Left lung (tissue), 10 donors: ENCODE results near the gene LCE1A. TPM values are rescaled to one million over a fixed set of nuclear protein-coding genes. Genes with fewer than 3 reads are reported as not detected.
A peak's percentile ranks its signal among the peaks of the same experiment; 100 is the strongest.

Experiments used
- ATAC-seq: fragments of 200-7000 bp; cut with Tn5 transposase; one replicate; pipeline ENCODE4 v1.9.1; 2020; ENCODE audit warnings: moderate library complexity
- DNase-seq, 4 donors: peaks; one replicate each; pipeline ENCODE4 v3.0.0-alpha.2; 2013 to 2020
- H3K27ac ChIP-seq, 2 donors: fragments of 200-600 bp; sonication (generic) in 1 of 2; one replicate each; pipeline versions ENCODE4 v1.5.0 to v1.8.0; 2020 to 2021
- H3K27me3 ChIP-seq, 2 donors: fragments of 200-600 bp; sonication (generic) in 1 of 2; one replicate each; pipeline versions ENCODE4 v1.5.0 to v1.8.0; 2020 to 2021
- H3K36me3 ChIP-seq, 2 donors: fragments of 200-600 bp; sonication (generic) in 1 of 2; one replicate each; pipeline versions ENCODE4 v1.5.0 to v1.8.0; 2020 to 2021
- H3K4me1 ChIP-seq, 2 donors: fragments of 200-600 bp; one replicate each; pipeline ENCODE4 v1.8.0; 2021
- H3K4me3 ChIP-seq, 2 donors: fragments of 200-600 bp; sonication (generic) in 1 of 2; one replicate each; pipeline versions ENCODE4 v1.5.0 to v1.8.0; 2020 to 2021; ENCODE audit warnings: mild to moderate bottlenecking in 1 of 2
- H3K9me3 ChIP-seq, 2 donors: fragments of 200-600 bp; sonication (generic) in 1 of 2; one replicate each; pipeline versions ENCODE4 v1.5.0 to v1.8.0; 2020 to 2021
- CTCF ChIP-seq, 2 donors: fragments of 200-600 bp; sonication (generic) in 1 of 2; IDR thresholded peaks; one replicate each; pipeline versions ENCODE4 v1.5.0 to v1.8.0; 2021; ENCODE audit warnings: antibody characterized with exemption in 2 of 2
- intact Hi-C, 2 donors: fragments of 100-400 bp; cut with DNase I; formaldehyde crosslinking; loops; one replicate each; pipeline versions ENCODE4 v1.11.2 to v1.14.2; 2022
- polyA plus RNA-seq, 6 donors: library from polyadenylated mRNA; unstranded; fragments of 120-200 nt; gene quantifications; one replicate each; pipeline ENCODE4 v1.2.1, GENCODE V29; 2013; ENCODE audit not compliant: insufficient read length in 6 of 6
- total RNA-seq, 2 donors: library from RNA; stranded (reverse); fragmentation: NEBNext Ultra II Directional; extraction: Animal tissue kit (Norgen Biotek cat#: 25700); gene quantifications; one replicate each; pipeline ENCODE4 v1.2.1, GENCODE V29; 2021
- donor health status: DM: no; HTN: yes; CAD: no.
- donor health status: DM: no; HTN: no; CAD: no.

The LCE1A gene
- total and polyA plus RNA-seq, 8 donors = not detected

- DNase-seq (no peak), ATAC-seq (no peak)
- no peaks in the 10 kb centered on the region for H3K36me3 ChIP-seq
- no peaks in the 10 kb centered on the region for H3K4me1 ChIP-seq
- no peaks in the 10 kb centered on the region for H3K27me3 ChIP-seq
- TF ChIP-seq CTCF (IDR thresholded peaks at IDR 0.05) = no peak
- no peak overlapping the region for H3K27ac ChIP-seq
- no peak overlapping the region for H3K4me3 ChIP-seq
- intact Hi-C loops = no loop called here
- no peaks in the 10 kb centered on the region for H3K9me3 ChIP-seq
Observed at GRCh38 chr1:152864443-152864842, 37.2 kb downstream of the LCE1A start.

- no peak for ATAC-seq
- Histone ChIP-seq H3K27me3 (no peaks in the 10 kb centered on the region), H3K36me3 (no peaks in the 10 kb centered on the region), H3K4me3 (no peak overlapping the region), H3K4me1 (no peaks in the 10 kb centered on the region), H3K9me3 (no peaks in the 10 kb centered on the region), H3K27ac (no peak overlapping the region)
- no peak for TF ChIP-seq CTCF (IDR thresholded peaks at IDR 0.05)
- DNase-seq = no peak
- intact Hi-C loops = no loop called here
Observed at GRCh38 chr1:152866321-152866720, 39.0 kb downstream of the LCE1A start.

GRCh38 chr1:152869808-152870419 is 42.6 kb downstream of the LCE1A start:
- Histone ChIP-seq H3K9me3 (no peaks in the 10 kb centered on the region), H3K36me3 (no peaks in the 10 kb centered on the region), H3K27ac (no peak overlapping the region), H3K4me3 (no peak overlapping the region), H3K27me3 (no peaks in the 10 kb centered on the region), H3K4me1 (no peaks in the 10 kb centered on the region)
- peak; percentile 68 to 74 for TF ChIP-seq CTCF (IDR thresholded peaks at IDR 0.05)
- peak in 3 of 4 donors; percentile 27 to 53 (median 51) for DNase-seq
- peak; percentile 96 for ATAC-seq
- intact Hi-C loops = no loop called here

- TF ChIP-seq CTCF (IDR thresholded peaks at IDR 0.05) = no peak
- Histone ChIP-seq H3K36me3 (no peaks in the 10 kb centered on the region), H3K27ac (no peak overlapping the region), H3K4me1 (no peaks in the 10 kb centered on the region), H3K27me3 (no peaks in the 10 kb centered on the region), H3K4me3 (no peak overlapping the region), H3K9me3 (no peaks in the 10 kb centered on the region)
- ATAC-seq (peak; percentile 27), DNase-seq (no peak)
- intact Hi-C loops = no loop called here
Observed at GRCh38 chr1:152870831-152871730, 43.8 kb downstream of the LCE1A start.

- Histone ChIP-seq H3K9me3 (no peaks in the 10 kb centered on the region), H3K4me3 (no peak overlapping the region), H3K27me3 (no peaks in the 10 kb centered on the region), H3K4me1 (no peaks in the 10 kb centered on the region), H3K27ac (no peak overlapping the region), H3K36me3 (no peaks in the 10 kb centered on the region)
- ATAC-seq = no peak
- TF ChIP-seq CTCF (IDR thresholded peaks at IDR 0.05) = no peak
- intact Hi-C loops = no loop called here
- no peak for DNase-seq
Observed at GRCh38 chr1:152871731-152872126, 44.5 kb downstream of the LCE1A start.
